HG03469 (cell line): ENCODE measurements around the gene GGT6.

Source experiments
- ATAC-seq: cut with Tn5 transposase; IDR thresholded peaks from one replicate; pipeline ENCODE4 v1.9.1; 2021; ENCODE audit warnings: mild to moderate bottlenecking, moderate library complexity, moderate number of reproducible peaks; ENCODE audit not compliant: unreplicated experiment

GGT6 gene

DNA sequence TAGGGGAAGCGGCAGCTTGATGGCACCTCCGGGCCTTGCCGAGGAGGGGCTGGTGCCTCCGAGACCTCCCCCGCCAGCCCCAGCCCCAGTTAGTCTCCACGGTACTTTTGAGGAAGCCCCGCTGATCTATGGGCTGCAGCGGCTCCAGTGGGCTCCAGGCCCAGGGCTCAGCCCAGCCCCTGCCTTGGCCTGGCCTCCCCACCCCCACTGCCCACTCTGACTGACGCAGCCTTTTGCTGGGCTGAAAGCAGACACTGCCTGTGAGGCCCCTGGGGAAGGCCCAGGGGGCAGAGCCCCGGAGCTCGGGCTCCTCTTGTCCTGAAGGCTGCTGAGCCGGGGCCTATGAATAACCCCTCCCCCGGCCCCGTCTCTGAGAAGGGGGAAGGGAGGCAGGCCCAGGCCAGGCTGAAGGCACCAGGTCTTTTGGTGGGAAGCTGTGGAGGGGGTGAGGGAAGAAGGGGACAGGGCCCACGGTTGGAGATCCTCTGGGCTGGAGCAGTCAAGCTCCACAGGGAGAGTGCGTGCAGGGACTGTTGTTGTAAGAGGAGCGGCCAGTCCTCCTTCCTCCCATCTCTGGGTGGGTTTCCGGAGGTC lies 16.4 kb upstream of the GGT6 start:
- ATAC-seq: no peak

DNA sequence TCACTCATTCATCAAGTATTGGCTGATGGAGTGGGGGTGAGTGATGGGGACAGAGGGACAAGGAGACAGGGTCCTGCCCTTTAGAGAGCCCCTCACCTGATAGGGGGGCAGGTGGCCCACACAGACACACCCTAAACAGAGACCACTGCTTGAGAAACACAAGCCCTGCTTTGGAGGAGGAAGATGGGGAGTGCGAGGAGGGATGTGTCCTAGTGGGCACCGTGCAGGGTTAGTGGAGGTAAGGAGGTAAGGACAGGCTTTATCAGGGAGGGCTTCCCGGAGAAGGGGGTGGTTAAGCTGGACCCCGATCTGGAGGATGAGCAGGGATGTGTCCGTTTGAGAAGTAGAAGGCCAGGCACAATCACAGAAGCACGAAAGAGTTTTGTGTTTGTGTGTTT lies 15.8 kb upstream of the GGT6 start:
- ATAC-seq: no peak

GRCh38 chr17:4574448-4575045 lies 14.2 kb upstream of the GGT6 start:
- no peak for ATAC-seq

GRCh38 chr17:4573669-4574068 lies 13.3 kb upstream of the GGT6 start:
- ATAC-seq: no peak

DNA sequence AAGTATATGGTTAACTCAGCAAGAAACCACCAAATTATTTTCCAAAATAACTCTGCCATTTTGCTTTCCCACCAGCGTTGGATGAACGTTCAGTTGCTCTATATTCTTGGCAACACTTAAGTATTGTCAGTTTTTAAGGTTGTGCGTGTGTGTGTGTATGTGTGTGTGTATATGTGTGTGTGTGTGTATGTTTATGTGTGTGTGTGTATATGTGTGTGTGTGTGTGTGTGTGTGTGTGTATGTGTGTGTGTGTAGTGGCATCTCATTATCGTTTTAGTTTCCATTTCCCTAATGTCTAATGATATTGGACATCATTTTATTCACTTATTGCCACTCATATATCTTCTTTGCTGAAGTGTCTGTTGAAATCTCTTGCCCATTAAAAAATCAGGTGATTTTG lies 12.7 kb upstream of the GGT6 start:
- ATAC-seq: no peak

DNA sequence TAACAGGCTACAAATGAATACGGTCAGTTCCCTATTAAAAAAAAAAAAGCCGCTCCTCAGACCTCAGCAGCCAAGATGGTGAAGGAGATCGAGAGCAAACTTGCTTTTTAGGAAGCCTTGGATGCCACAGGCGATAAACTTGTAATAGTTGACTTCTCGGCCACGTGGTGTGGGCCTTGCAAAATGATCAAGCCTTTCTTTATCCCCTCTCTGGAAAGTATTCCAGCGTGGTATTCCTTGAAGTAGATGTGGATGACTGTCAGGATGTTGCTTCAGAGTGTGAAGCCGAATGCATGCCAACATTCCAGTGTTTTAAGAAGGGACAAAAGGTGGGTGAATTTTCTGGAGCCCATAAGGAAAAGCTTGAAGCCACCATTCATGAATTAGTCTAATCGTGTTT lies 11.8 kb upstream of the GGT6 start:
- ATAC-seq: no peak

- no peak for ATAC-seq
Measured at GRCh38 chr17:4569591-4569990, 9.2 kb upstream of the GGT6 start.

- no peak for ATAC-seq
Measured at GRCh38 chr17:4566785-4567184, 6.4 kb upstream of the GGT6 start.

GRCh38 chr17:4565209-4566141 lies 5.1 kb upstream of the GGT6 start:
- ATAC-seq: no peak

GRCh38 chr17:4562015-4562969 lies 1.9 kb upstream of the GGT6 start:
- ATAC-seq: no peak

DNA sequence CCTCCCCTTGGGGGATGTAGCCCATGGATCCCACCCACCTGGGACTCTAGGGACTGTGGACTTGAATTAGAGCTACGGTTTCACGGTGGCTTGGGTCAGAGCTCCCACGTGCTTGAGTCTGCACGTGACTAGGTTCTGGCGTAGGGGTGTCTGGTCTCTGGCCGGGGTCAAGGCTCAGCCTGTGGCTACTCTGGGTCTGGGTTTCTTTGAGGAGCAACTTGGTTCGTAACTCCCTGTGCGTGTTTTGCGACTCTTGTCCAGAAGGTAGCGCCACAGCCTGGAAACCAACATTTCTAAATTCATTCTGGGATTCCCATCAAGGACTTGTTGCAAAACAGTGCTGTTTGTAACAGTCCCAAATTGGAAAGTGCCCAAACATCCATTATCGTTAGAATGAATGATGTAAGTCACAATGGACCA lies 470 bp upstream of the GGT6 start:
- no peak for ATAC-seq

DNA sequence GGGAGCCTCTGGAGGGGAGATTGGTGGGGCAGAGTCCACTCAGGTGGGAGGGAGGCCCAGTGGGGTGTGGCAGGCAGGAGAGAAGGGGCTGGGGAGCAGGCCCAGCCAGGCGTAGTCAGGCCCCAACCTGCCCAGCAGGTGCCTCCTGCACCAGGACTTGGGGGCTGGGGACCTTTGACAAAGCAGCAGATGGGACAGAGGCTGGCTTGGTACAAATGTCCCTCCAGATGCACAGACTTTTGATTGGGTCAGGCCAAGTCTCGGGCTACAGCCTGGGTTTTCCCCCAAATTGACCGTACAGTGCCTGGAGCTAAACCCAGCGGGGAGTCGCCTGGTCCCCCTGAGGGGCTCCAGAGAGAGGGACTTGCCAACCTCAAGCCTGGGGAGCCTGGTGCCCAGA lies 411 bp downstream of the GGT6 start:
- no peak for ATAC-seq

DNA sequence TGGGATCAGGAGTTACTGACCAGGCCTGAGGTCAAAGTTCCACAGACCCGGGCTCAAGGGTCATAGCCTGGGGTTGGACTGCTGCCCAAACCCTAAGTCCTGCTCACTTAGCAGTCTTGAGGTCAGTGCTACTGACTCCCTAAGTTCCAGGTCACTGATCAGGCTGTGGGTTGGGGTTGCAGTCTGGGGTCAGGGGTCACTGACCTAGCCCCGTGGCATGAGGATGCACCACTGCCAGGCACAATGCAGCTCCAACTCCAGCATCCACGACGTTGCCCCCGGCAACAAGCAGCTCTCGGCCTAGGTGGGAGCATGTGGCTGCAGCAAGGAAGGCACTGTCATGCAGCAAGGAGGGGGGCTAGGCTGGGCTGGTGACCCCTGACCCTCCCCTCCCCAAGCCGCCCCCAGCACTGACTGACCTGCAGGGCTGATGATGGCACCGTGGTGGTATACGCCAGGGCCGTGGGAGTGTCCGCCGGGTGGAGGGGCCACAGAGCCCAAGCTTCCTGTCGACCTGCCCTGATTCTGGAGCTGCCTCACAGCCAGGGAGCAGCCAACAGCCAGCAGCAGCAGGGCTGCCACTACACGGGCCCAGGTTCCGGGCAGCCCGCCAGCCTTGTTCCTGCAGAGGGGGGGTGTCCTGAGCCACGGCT lies 1.1 kb downstream of the GGT6 start:
- no peak for ATAC-seq

DNA sequence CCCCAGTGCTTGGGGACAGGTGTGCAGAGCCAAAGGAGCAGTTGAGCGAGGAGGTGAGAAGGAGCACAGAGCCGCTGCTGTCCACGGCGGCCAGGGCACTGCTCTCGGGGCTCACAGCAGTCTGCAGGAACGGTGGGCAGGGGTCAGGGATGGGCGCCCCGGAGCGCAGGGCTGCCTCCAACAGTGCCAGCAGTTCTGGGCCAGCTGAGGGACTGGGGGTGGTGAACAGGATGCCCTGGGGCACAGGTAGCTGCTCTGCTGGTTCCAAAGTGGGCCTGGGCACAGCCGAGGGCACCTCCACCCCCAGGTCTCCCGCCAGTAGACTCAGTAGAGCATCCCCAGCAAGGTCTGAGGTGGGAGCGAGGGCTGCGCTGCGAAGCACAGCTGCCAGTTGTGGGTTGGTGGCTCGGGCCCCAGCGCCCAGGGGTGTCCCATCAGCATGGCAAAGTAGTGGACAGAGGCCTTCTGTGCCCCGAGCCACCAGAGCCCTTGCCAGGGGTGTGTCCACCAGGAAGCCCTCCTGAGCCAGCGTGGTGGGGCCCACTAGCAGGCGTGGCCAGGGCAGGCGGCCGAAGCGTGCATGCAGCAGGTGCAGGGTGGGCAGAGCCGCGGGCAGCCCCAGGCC lies 1.9 kb downstream of the GGT6 start:
- ATAC-seq: no peak

GRCh38 chr17:4557626-4558346 lies 2.6 kb downstream of the GGT6 start:
- no peak for ATAC-seq

GRCh38 chr17:4556996-4557395 lies 3.4 kb downstream of the GGT6 start:
- no peak for ATAC-seq

GRCh38 chr17:4555873-4556759 lies 4.3 kb downstream of the GGT6 start:
- no peak for ATAC-seq
